ENCODE measurements around the gene ANXA7. TPM values are rescaled to one million over a fixed set of nuclear protein-coding genes. Genes with fewer than 3 reads are reported as not detected.

ANXA7 gene
- total RNA-seq, 1 experiment from 2014 or later: 151 TPM

- Histone ChIP-seq H3K27ac (ENCODE audit: low read depth, low read length, poor library complexity, severe bottlenecking) (no peak overlapping the region), H3K4me1 (ENCODE audit: insufficient read depth, low read length, poor library complexity, severe bottlenecking) (no peaks in the 10 kb centered on the region), H3K36me3 (ENCODE audit: insufficient read depth, low read length, poor library complexity, severe bottlenecking) (no peaks in the 10 kb centered on the region), H3K27me3 (replicated peaks; ENCODE audit: insufficient read depth, low read depth, low read length, poor library complexity) (no peaks in the 10 kb centered on the region), H3K4me3 (ENCODE audit: low read depth, low read length, poor library complexity, severe bottlenecking) (no peak overlapping the region), H3K9me3 (ENCODE audit: low read depth, low read length, poor library complexity, severe bottlenecking) (no peaks in the 10 kb centered on the region)
- BruUV-seq (replicated peaks): no TSS peak
- POLR2A ChIA-PET (ENCODE audit: low non-redundant PET): no interaction called here
- no peak for DNase-seq (ENCODE audit: low spot score)
- TF ChIP-seq EZH2 (IDR thresholded peaks at IDR 0.05; ENCODE audit: borderline replicate concordance, low read depth, low read length, poor library complexity, severe bottlenecking): no peak
- no peak for TF ChIP-seq CTCF (conservative IDR thresholded peaks at IDR 0.05; ENCODE audit: low read depth, low read length)
- CTCF ChIA-PET: no interaction called here
- intact Hi-C loops (cut with micrococcal nuclease; ENCODE audit: unreplicated experiment): no loop called here
Measured at GRCh38 chr10:73456187-73456890, 42.5 kb upstream of the ANXA7 start.

GRCh38 chr10:73449113-73449512 is 35.3 kb upstream of the ANXA7 start:
- ChIA-PET POLR2A (ENCODE audit: low non-redundant PET) (no interaction called here), CTCF (interaction anchor here (0.6 kb wide), 1 partner anchor 632 kb away, joined by 4 read pairs; no protein-coding TSS in a partner anchor)
- no peak overlapping the region for H3K27ac ChIP-seq (ENCODE audit: low read depth, low read length, poor library complexity, severe bottlenecking)
- DNase-seq (ENCODE audit: low spot score): no peak
- no peaks in the 10 kb centered on the region for H3K4me1 ChIP-seq (ENCODE audit: insufficient read depth, low read length, poor library complexity, severe bottlenecking)
- H3K9me3 ChIP-seq (ENCODE audit: low read depth, low read length, poor library complexity, severe bottlenecking): no peaks in the 10 kb centered on the region
- TF ChIP-seq CTCF (conservative IDR thresholded peaks at IDR 0.05; ENCODE audit: low read depth, low read length) (no peak), EZH2 (IDR thresholded peaks at IDR 0.05; ENCODE audit: borderline replicate concordance, low read depth, low read length, poor library complexity, severe bottlenecking) (no peak)
- H3K36me3 ChIP-seq (ENCODE audit: insufficient read depth, low read length, poor library complexity, severe bottlenecking): no peaks in the 10 kb centered on the region
- no TSS peak for BruUV-seq (replicated peaks)
- H3K27me3 ChIP-seq (replicated peaks; ENCODE audit: insufficient read depth, low read depth, low read length, poor library complexity): no peaks in the 10 kb centered on the region
- no peak overlapping the region for H3K4me3 ChIP-seq (ENCODE audit: low read depth, low read length, poor library complexity, severe bottlenecking)
- intact Hi-C loops (cut with micrococcal nuclease; ENCODE audit: unreplicated experiment): no loop called here

GRCh38 chr10:73448384-73448783 is 34.5 kb upstream of the ANXA7 start:
- Histone ChIP-seq H3K4me3 (ENCODE audit: low read depth, low read length, poor library complexity, severe bottlenecking) (no peak overlapping the region), H3K4me1 (ENCODE audit: insufficient read depth, low read length, poor library complexity, severe bottlenecking) (no peaks in the 10 kb centered on the region), H3K27me3 (replicated peaks; ENCODE audit: insufficient read depth, low read depth, low read length, poor library complexity) (no peaks in the 10 kb centered on the region), H3K36me3 (ENCODE audit: insufficient read depth, low read length, poor library complexity, severe bottlenecking) (no peaks in the 10 kb centered on the region), H3K27ac (ENCODE audit: low read depth, low read length, poor library complexity, severe bottlenecking) (no peak overlapping the region), H3K9me3 (ENCODE audit: low read depth, low read length, poor library complexity, severe bottlenecking) (no peaks in the 10 kb centered on the region)
- no peak for TF ChIP-seq CTCF (conservative IDR thresholded peaks at IDR 0.05; ENCODE audit: low read depth, low read length)
- TF ChIP-seq EZH2 (IDR thresholded peaks at IDR 0.05; ENCODE audit: borderline replicate concordance, low read depth, low read length, poor library complexity, severe bottlenecking): no peak
- CTCF ChIA-PET: no interaction called here
- BruUV-seq (replicated peaks): no TSS peak
- POLR2A ChIA-PET (ENCODE audit: low non-redundant PET): interaction anchor here (0.7 kb wide), 1 partner anchor 1095 kb away, joined by 4 read pairs; no protein-coding TSS in a partner anchor
- intact Hi-C loops (cut with micrococcal nuclease; ENCODE audit: unreplicated experiment): no loop called here
- no peak for DNase-seq (ENCODE audit: low spot score)
